Measurements from ENCODE around the gene TRAPPC2B. TPM values are rescaled to one million over a fixed set of nuclear protein-coding genes. Genes with fewer than 3 reads are reported as not detected.
A peak's percentile ranks its signal among the peaks of the same experiment; 100 is the strongest.

The TRAPPC2B gene
- total RNA-seq, 1 experiment from 2014 or later, result 16.8 TPM

DNA sequence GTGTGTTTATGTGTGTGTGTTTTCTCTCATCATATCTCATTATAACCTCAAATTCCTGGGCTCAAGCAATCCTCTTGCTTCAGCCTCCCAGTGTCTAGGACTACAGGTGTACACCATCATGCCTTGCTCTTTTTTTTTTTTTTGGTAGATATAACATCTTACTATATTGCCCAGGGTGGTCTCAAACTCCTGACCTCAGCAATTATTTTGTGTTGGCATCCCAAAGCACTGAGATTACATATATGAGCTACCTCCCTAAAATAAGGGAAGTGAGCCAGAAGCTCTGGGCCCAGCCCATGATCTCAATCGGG is 43.5 kb upstream of the TRAPPC2B start:
- CTCF ChIA-PET, result no interaction called here
- POLR2A ChIA-PET (ENCODE audit: low non-redundant PET), result no interaction called here
- H3K4me1 ChIP-seq (ENCODE audit: insufficient read depth, low read length, poor library complexity, severe bottlenecking), result no peaks in the 10 kb centered on the region
- no peaks in the 10 kb centered on the region for H3K9me3 ChIP-seq (ENCODE audit: low read depth, low read length, poor library complexity, severe bottlenecking)
- BruUV-seq (replicated peaks), result no TSS peak
- H3K4me3 ChIP-seq (ENCODE audit: low read depth, low read length, poor library complexity, severe bottlenecking), result peak overlapping the region; percentile 93
- H3K36me3 ChIP-seq (ENCODE audit: insufficient read depth, low read length, poor library complexity, severe bottlenecking), result peaks cover 11% of the 10 kb centered on the region
- DNase-seq (ENCODE audit: low spot score), result no peak
- TF ChIP-seq CTCF (conservative IDR thresholded peaks at IDR 0.05; ENCODE audit: low read depth, low read length) (no peak), EZH2 (IDR thresholded peaks at IDR 0.05; ENCODE audit: borderline replicate concordance, low read depth, low read length, poor library complexity, severe bottlenecking) (no peak)
- H3K27ac ChIP-seq (ENCODE audit: low read depth, low read length, poor library complexity, severe bottlenecking), result peak overlapping the region; percentile 88
- intact Hi-C loops (cut with micrococcal nuclease; ENCODE audit: unreplicated experiment), result no loop called here
- H3K27me3 ChIP-seq (replicated peaks; ENCODE audit: insufficient read depth, low read depth, low read length, poor library complexity), result peaks cover 36% of the 10 kb centered on the region

GRCh38 chr19:57320180-57321084 is 42.9 kb upstream of the TRAPPC2B start, which contains the start of gene ZNF543:
Gene ZNF543, plus strand, starts transcription at chr19:57320472. Its CDS starts 382 bp downstream, at chr19:57320854.
- TF ChIP-seq EZH2 (IDR thresholded peaks at IDR 0.05; ENCODE audit: borderline replicate concordance, low read depth, low read length, poor library complexity, severe bottlenecking) (no peak), CTCF (conservative IDR thresholded peaks at IDR 0.05; ENCODE audit: low read depth, low read length) (no peak)
- Histone ChIP-seq H3K27me3 (replicated peaks; ENCODE audit: insufficient read depth, low read depth, low read length, poor library complexity) (peaks cover 30% of the 10 kb centered on the region), H3K4me1 (ENCODE audit: insufficient read depth, low read length, poor library complexity, severe bottlenecking) (no peaks in the 10 kb centered on the region), H3K9me3 (ENCODE audit: low read depth, low read length, poor library complexity, severe bottlenecking) (no peaks in the 10 kb centered on the region), H3K27ac (ENCODE audit: low read depth, low read length, poor library complexity, severe bottlenecking) (peak within 1 kb of the TSS; percentile 88), H3K36me3 (ENCODE audit: insufficient read depth, low read length, poor library complexity, severe bottlenecking) (peaks cover 17% of the 10 kb centered on the region), H3K4me3 (ENCODE audit: low read depth, low read length, poor library complexity, severe bottlenecking) (peak within 1 kb of the TSS; percentile 93)
- CTCF ChIA-PET, result no interaction called here
- intact Hi-C loops (cut with micrococcal nuclease; ENCODE audit: unreplicated experiment), result no loop called here
- BruUV-seq (replicated peaks), result no TSS peak
- peak; percentile 98 for DNase-seq (ENCODE audit: low spot score)
- POLR2A ChIA-PET (ENCODE audit: low non-redundant PET), result no interaction called here

- no TSS peak for BruUV-seq (replicated peaks)
- H3K27ac ChIP-seq (ENCODE audit: low read depth, low read length, poor library complexity, severe bottlenecking), result peak overlapping the region; percentile 88
- POLR2A ChIA-PET (ENCODE audit: low non-redundant PET), result no interaction called here
Measured at GRCh38 chr19:57321116-57321515, 42.2 kb upstream of the TRAPPC2B start.

More at GRCh38 chr19:57321116-57321515, 42.2 kb upstream of the TRAPPC2B start:
- Histone ChIP-seq H3K4me1 (ENCODE audit: insufficient read depth, low read length, poor library complexity, severe bottlenecking) (no peaks in the 10 kb centered on the region), H3K9me3 (ENCODE audit: low read depth, low read length, poor library complexity, severe bottlenecking) (no peaks in the 10 kb centered on the region), H3K4me3 (ENCODE audit: low read depth, low read length, poor library complexity, severe bottlenecking) (peak overlapping the region; percentile 93), H3K36me3 (ENCODE audit: insufficient read depth, low read length, poor library complexity, severe bottlenecking) (peaks cover 22% of the 10 kb centered on the region), H3K27me3 (replicated peaks; ENCODE audit: insufficient read depth, low read depth, low read length, poor library complexity) (peaks cover 23% of the 10 kb centered on the region)
- TF ChIP-seq CTCF (conservative IDR thresholded peaks at IDR 0.05; ENCODE audit: low read depth, low read length) (no peak), EZH2 (IDR thresholded peaks at IDR 0.05; ENCODE audit: borderline replicate concordance, low read depth, low read length, poor library complexity, severe bottlenecking) (no peak)
- CTCF ChIA-PET, result no interaction called here
- no peak for DNase-seq (ENCODE audit: low spot score)
- intact Hi-C loops (cut with micrococcal nuclease; ENCODE audit: unreplicated experiment), result no loop called here
